Measurements from ENCODE around the gene COL18A1. TPM values are rescaled to one million over a fixed set of nuclear protein-coding genes. Genes with fewer than 3 reads are reported as not detected.

Gene COL18A1
- total RNA-seq, 1 donor from 2014 or later = 52.6 TPM

DNA sequence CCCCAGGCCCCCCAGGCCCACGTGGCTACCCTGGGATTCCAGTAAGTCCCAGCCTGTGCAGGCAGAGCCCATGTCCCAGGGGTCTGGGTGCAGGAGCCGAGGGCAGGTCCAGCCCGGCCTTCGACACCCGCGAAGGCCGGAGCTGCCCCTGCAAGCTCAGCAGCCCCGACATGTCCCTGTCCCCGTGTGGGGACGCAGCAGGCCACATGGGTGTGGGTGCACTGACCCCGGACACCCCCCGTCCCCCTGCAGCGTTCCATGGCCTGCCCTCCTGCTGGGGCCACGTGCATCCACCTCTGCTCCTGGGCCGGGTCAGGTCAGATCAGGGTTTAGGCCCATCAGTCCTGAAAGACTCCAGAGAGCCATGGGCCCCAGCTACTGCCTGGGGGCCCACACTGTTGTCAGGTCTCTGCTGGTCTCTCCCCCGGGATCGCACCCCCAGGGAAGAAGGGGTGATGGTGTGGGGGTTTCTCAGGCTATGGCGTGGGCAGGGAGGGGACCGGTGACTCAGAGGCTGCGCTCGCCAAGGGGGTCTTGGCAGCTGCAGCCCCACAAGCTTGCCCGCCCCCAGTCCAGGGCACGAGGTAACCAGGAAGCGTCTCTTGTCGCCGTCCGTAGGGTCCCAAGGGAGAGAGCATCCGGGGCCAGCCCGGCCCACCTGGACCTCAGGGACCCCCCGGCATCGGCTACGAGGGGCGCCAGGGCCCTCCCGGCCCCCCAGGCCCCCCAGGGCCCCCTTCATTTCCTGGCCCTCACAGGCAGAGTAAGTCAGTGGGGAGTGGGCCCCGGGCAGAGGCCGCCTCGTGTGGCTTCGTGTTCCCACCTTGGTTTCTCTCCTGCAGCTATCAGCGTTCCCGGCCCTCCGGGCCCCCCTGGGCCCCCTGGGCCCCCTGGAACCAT is 99.8 kb downstream of the COL18A1 start:
- TF ChIP-seq EZH2 (IDR thresholded peaks at IDR 0.05) = no peak
- no peak for TF ChIP-seq EZH2phosphoT487 (IDR thresholded peaks at IDR 0.05)
- TF ChIP-seq CTCF (IDR thresholded peaks at IDR 0.05) = no peak
- no peaks in the 10 kb centered on the region for H3K27me3 ChIP-seq
- no peak overlapping the region for H2AFZ ChIP-seq (replicated peaks)
- H3K36me3 ChIP-seq = no peaks in the 10 kb centered on the region
- H3F3A ChIP-seq (ENCODE audit: low read depth) = no peaks in the 10 kb centered on the region
- peaks cover 3% of the 10 kb centered on the region for H3K4me1 ChIP-seq
- H3K9ac ChIP-seq = no peak overlapping the region
- Mint-ChIP-seq H3K9me3 (no peaks in the 10 kb centered on the region), H3K27me3 (ENCODE audit: insufficient read depth, low read depth) (peaks cover 5% of the 10 kb centered on the region), H3K4me1 (peaks cover 5% of the 10 kb centered on the region), H3K27ac (peak overlapping the region; percentile 37), H3K36me3 (peaks cover 11% of the 10 kb centered on the region), H3K4me3 (no peak overlapping the region)
- peaks cover 10% of the 10 kb centered on the region for H4K20me1 ChIP-seq (ENCODE audit: low read depth)
- H3K9me3 ChIP-seq (ENCODE audit: low read depth) = no peaks in the 10 kb centered on the region
- H3K79me2 ChIP-seq (ENCODE audit: low read depth) = no peaks in the 10 kb centered on the region
- H3K4me3 ChIP-seq = no peak overlapping the region
- no peak overlapping the region for H3K27ac ChIP-seq
- no peak overlapping the region for H3K4me2 ChIP-seq
- no peak for DNase-seq (ENCODE audit: low spot score)

DNA sequence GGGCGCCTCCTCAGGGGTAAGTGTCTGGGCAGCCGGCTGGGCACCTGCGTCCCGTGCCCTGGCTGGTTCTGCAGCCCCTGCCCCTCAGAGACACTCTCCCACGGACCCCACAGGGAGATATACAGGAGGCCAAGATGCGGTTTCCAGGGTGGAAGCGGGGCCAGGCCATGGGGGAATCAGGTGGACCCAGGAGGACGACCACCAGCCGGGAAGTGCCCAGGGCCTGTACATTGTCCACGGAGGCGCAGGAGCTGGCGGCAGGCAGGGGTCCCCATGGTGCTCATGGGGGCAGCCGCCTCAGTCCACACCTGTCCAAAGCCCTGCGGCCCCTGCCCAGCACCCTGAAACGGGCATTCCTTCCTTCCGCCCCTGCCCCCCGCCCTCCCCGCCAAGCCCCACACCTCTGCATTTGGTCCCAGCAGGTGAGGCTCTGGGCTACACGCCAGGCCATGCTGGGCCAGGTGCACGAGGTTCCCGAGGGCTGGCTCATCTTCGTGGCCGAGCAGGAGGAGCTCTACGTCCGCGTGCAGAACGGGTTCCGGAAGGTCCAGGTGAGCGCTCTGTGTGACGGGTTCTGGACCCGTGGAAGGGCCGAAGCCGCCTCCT is 100.6 kb downstream of the COL18A1 start:
- no peaks in the 10 kb centered on the region for H3F3A ChIP-seq (ENCODE audit: low read depth)
- peaks cover 3% of the 10 kb centered on the region for H3K4me1 ChIP-seq
- no peak overlapping the region for H3K4me2 ChIP-seq
- H3K4me3 Mint-ChIP-seq = no peak overlapping the region
- H4K20me1 ChIP-seq (ENCODE audit: low read depth) = peaks cover 10% of the 10 kb centered on the region
- H3K4me1 Mint-ChIP-seq = peaks cover 5% of the 10 kb centered on the region
- TF ChIP-seq EZH2 (IDR thresholded peaks at IDR 0.05) (no peak), CTCF (IDR thresholded peaks at IDR 0.05) (no peak), EZH2phosphoT487 (IDR thresholded peaks at IDR 0.05) (no peak)
- no peaks in the 10 kb centered on the region for H3K36me3 ChIP-seq
- H3K36me3 Mint-ChIP-seq = peaks cover 11% of the 10 kb centered on the region
- H3K79me2 ChIP-seq (ENCODE audit: low read depth) = no peaks in the 10 kb centered on the region
- H3K9me3 Mint-ChIP-seq = no peaks in the 10 kb centered on the region
- DNase-seq (ENCODE audit: low spot score) = no peak
- peak overlapping the region; percentile 63 for H3K27ac Mint-ChIP-seq
- no peak overlapping the region for H3K27ac ChIP-seq
- no peak overlapping the region for H3K9ac ChIP-seq
- no peak overlapping the region for H3K4me3 ChIP-seq
- H3K27me3 Mint-ChIP-seq (ENCODE audit: insufficient read depth, low read depth) = peaks cover 5% of the 10 kb centered on the region
- no peaks in the 10 kb centered on the region for H3K9me3 ChIP-seq (ENCODE audit: low read depth)
- no peaks in the 10 kb centered on the region for H3K27me3 ChIP-seq
- no peak overlapping the region for H2AFZ ChIP-seq (replicated peaks)

GRCh38 chr21:45506241-45506817 is 101.4 kb downstream of the COL18A1 start:
- H3K27me3 Mint-ChIP-seq (ENCODE audit: insufficient read depth, low read depth) = peaks cover 5% of the 10 kb centered on the region
- Histone ChIP-seq H3K4me2 (no peak overlapping the region), H3K27me3 (no peaks in the 10 kb centered on the region), H3K27ac (no peak overlapping the region), H3K9ac (no peak overlapping the region), H2AFZ (replicated peaks) (no peak overlapping the region), H3K36me3 (no peaks in the 10 kb centered on the region), H3K79me2 (ENCODE audit: low read depth) (no peaks in the 10 kb centered on the region), H3K4me1 (peaks cover 3% of the 10 kb centered on the region), H3K9me3 (ENCODE audit: low read depth) (no peaks in the 10 kb centered on the region), H3F3A (ENCODE audit: low read depth) (peaks cover 3% of the 10 kb centered on the region), H3K4me3 (no peak overlapping the region), H4K20me1 (ENCODE audit: low read depth) (peaks cover 10% of the 10 kb centered on the region)
- TF ChIP-seq EZH2 (IDR thresholded peaks at IDR 0.05) (no peak), EZH2phosphoT487 (IDR thresholded peaks at IDR 0.05) (no peak), CTCF (IDR thresholded peaks at IDR 0.05) (no peak)
- no peaks in the 10 kb centered on the region for H3K9me3 Mint-ChIP-seq
- H3K4me3 Mint-ChIP-seq = no peak overlapping the region
- peaks cover 12% of the 10 kb centered on the region for H3K36me3 Mint-ChIP-seq
- H3K27ac Mint-ChIP-seq = no peak overlapping the region
- DNase-seq (ENCODE audit: low spot score) = no peak
- H3K4me1 Mint-ChIP-seq = peaks cover 5% of the 10 kb centered on the region
